RWPE1 (cell line): ENCODE results near the gene HIVEP3.

Experiments
- CTCF ChIA-PET: fragments of 350-600 bp; sonication (Branson Sonifier 250); formaldehyde crosslinking; extraction: SDS; loops from one replicate; lab custom pipeline; 2021; lab: Yijun Ruan, JAX
- POLR2A ChIA-PET: fragments of 400-600 bp; formaldehyde crosslinking; extraction: SDS; loops from one replicate; lab custom pipeline; 2020; ENCODE audit warnings: antibody characterized with exemption; ENCODE audit not compliant: low non-redundant PET; lab: Yijun Ruan, JAX
- DNase-seq: peaks from one replicate; pipeline ENCODE4 v3.0.0; 2012; ENCODE audit warnings: low spot score
- H3K27ac ChIP-seq: fragments of 450-650 bp; 2 replicates; pipeline ENCODE4 v1.5.1; 2017
- CTCF ChIP-seq: fragments of 450-650 bp; conservative IDR thresholded peaks from 2 replicates; pipeline ENCODE4 v1.5.1; 2017; ENCODE audit warnings: low read depth, mild to moderate bottlenecking

HIVEP3 gene

GRCh38 chr1:41674522-41674921 is 244.2 kb downstream of the HIVEP3 start:
- no peak for TF ChIP-seq CTCF
- CTCF ChIA-PET, result no interaction called here
- no peak for DNase-seq
- H3K27ac ChIP-seq, result no peak overlapping the region
- POLR2A ChIA-PET, result interaction anchor here (0.6 kb wide), 1 partner anchor 54 kb away, joined by 4 read pairs; no protein-coding TSS in a partner anchor

- no peak for TF ChIP-seq CTCF
- DNase-seq, result no peak
- no peak overlapping the region for H3K27ac ChIP-seq
- ChIA-PET CTCF (no interaction called here), POLR2A (interaction anchor here (0.6 kb wide), 1 partner anchor 54 kb away, joined by 4 read pairs; no protein-coding TSS in a partner anchor)
Observed at GRCh38 chr1:41673806-41674205, 244.9 kb downstream of the HIVEP3 start.

GRCh38 chr1:41673378-41673777 is 245.3 kb downstream of the HIVEP3 start:
- TF ChIP-seq CTCF, result no peak
- no peak for DNase-seq
- CTCF ChIA-PET, result no interaction called here
- H3K27ac ChIP-seq, result peak overlapping the region; percentile 67; the same call in 1 of the 2 replicates
- POLR2A ChIA-PET, result no interaction called here

GRCh38 chr1:41672641-41673361 is 245.9 kb downstream of the HIVEP3 start:
- peak overlapping the region; percentile 67 for H3K27ac ChIP-seq
- TF ChIP-seq CTCF, result no peak
- CTCF ChIA-PET, result interaction anchor here (0.6 kb wide), 1 partner anchor 362 kb away, joined by 3 read pairs; no protein-coding TSS in a partner anchor
- POLR2A ChIA-PET, result no interaction called here
- DNase-seq, result no peak

GRCh38 chr1:41672173-41672572 is 246.5 kb downstream of the HIVEP3 start:
- CTCF ChIA-PET, result interaction anchor here (0.6 to 1.1 kb wide), 2 partner anchors 10 to 363 kb away, joined by 3 read pairs; no protein-coding TSS in a partner anchor
- POLR2A ChIA-PET, result no interaction called here
- H3K27ac ChIP-seq, result peak overlapping the region; percentile 67
- no peak for TF ChIP-seq CTCF
- DNase-seq, result peak; percentile 91

GRCh38 chr1:41671116-41671755 is 247.5 kb downstream of the HIVEP3 start:
- DNase-seq, result no peak
- TF ChIP-seq CTCF, result no peak
- CTCF ChIA-PET, result interaction anchor here (1.1 kb wide), 1 partner anchor 9 kb away, joined by 3 read pairs; no protein-coding TSS in a partner anchor
- H3K27ac ChIP-seq, result peak overlapping the region; percentile 67; the same call in 1 of the 2 replicates
- POLR2A ChIA-PET, result no interaction called here
